NCI-H2227 (cell line): ENCODE data around the gene RAB3IL1.
"Not testable (repeated sequence)": the region's sequence is repeated elsewhere in the genome, so short reads cannot be mapped to it uniquely, and the experiment has no call there.

Source experiments
- DNase-seq: peaks from one replicate; lab custom pipeline; 2025; ENCODE audit not compliant: unreplicated experiment; lab: John Stamatoyannopoulos, UW

RAB3IL1 gene, protein sequence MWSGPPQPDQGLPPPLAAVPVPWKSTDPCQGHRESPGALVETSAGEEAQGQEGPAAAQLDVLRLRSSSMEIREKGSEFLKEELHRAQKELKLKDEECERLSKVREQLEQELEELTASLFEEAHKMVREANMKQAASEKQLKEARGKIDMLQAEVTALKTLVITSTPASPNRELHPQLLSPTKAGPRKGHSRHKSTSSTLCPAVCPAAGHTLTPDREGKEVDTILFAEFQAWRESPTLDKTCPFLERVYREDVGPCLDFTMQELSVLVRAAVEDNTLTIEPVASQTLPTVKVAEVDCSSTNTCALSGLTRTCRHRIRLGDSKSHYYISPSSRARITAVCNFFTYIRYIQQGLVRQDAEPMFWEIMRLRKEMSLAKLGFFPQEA

DNA sequence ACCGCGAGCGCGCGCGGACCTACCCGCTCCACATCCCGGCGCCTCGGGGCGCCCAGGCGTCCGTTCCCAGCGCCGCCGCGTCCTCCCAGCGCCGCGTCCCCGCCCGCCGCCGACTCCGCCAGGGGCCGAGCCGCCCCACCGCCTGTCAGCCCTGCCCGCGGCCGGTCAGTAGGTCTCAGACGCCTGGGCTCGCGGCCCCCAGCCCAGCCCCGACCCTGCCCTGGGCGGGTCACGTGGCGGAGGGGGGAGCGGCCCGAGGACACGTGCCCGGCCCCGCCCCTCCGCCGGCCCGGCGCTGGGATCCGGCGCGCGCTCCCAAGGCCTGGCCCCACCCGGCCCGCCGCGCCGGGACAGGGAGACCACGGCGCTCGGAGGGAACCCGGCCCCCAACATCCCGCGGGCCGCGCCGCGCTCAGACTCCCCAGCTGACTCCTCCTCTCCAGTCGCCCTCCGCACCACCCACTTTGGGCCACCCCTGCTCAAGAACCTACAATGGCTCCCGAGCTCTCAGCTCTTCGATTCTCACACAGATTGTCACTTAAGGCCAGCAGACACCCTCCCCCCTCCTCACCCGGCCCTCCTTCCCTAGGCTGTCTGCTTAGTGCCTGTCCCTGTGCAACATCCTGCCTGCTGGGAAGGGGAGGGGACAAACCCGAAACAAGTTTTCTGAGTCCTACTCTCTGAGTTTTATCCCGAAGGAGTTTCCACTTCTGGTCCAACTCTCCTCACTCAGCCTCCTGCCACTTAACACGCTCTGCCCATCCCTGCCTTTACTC, at the start of gene RAB3IL1:
TSS of gene RAB3IL1 (minus strand) at position 233 of the 776 bp plus-strand sequence. CDS start at position 34, 199 bp downstream.
- DNase-seq = peak; percentile 60

GRCh38 chr11:61966734-61967115, 49.4 kb upstream of the RAB3IL1 start:
- DNase-seq = no peak

- not testable (repeated sequence) for DNase-seq
These were observed 47.4 kb upstream of the RAB3IL1 start for GRCh38 chr11:61964666-61965271.

- DNase-seq = no peak
These were observed 46.8 kb upstream of the RAB3IL1 start for GRCh38 chr11:61964058-61964665.

GRCh38 chr11:61963282-61964057, 46.1 kb upstream of the RAB3IL1 start:
- no peak for DNase-seq

- no peak for DNase-seq
These were observed 45.6 kb upstream of the RAB3IL1 start for GRCh38 chr11:61963016-61963281.

DNA sequence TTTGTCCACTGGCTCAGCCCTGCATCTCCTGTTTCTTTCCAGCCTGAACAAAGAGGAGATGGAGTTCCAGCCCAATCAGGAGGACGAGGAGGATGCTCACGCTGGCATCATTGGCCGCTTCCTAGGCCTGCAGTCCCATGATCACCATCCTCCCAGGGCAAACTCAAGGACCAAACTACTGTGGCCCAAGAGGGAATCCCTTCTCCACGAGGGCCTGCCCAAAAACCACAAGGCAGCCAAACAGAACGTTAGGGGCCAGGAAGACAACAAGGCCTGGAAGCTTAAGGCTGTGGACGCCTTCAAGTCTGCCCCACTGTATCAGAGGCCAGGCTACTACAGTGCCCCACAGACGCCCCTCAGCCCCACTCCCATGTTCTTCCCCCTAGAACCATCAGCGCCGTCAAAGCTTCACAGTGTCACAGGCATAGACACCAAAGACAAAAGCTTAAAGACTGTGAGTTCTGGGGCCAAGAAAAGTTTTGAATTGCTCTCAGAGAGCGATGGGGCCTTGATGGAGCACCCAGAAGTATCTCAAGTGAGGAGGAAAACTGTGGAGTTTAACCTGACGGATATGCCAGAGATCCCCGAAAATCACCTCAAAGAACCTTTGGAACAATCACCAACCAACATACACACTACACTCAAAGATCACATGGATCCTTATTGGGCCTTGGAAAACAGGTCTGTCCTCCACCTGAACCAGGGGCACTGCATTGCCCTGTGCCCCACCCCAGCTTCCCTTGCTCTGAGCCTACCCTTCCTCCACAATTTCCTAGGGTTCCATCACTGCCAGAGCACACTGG, 45.0 kb upstream of the RAB3IL1 start:
- no peak for DNase-seq

GRCh38 chr11:61961570-61962212, 44.3 kb upstream of the RAB3IL1 start:
- no peak for DNase-seq

DNA sequence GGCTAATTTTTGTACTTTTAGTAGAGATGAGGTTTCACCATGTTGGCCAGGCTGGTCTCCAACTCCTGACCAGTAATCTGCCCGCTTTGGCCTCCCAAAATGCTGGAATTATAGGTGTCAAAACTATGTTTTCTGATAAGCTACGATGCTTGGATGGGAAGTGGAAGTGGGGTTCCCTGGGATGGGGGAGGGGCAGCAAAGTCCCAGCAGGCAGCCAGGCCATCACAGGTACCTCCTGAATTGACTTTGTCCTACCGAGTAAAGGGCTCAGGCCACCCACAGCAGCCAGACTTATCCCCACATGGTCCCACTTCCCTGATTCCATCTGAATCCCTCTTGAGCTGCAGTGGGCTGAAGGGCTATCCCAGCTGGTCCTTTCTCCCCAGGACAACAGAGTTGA, 43.2 kb upstream of the RAB3IL1 start:
- no peak for DNase-seq

DNA sequence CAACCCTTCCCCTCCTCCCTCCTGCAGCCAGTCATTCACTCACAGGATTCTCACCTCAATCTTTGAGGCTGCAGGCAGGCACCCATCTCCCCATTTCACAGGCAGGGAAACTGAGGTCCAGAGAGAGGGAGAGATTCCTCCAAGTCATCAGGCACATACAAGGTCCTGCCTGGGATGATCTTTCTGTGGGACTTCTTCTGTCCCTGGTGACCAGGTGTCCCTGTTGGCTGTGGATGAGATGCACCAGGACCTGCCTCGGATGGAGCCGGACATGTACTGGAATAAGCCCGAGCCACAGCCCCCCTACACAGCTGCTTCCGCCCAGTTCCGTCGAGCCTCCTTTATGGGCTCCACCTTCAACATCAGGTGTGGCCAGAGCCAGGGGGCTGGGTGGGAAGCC, 42.3 kb upstream of the RAB3IL1 start:
- no peak for DNase-seq

DNA sequence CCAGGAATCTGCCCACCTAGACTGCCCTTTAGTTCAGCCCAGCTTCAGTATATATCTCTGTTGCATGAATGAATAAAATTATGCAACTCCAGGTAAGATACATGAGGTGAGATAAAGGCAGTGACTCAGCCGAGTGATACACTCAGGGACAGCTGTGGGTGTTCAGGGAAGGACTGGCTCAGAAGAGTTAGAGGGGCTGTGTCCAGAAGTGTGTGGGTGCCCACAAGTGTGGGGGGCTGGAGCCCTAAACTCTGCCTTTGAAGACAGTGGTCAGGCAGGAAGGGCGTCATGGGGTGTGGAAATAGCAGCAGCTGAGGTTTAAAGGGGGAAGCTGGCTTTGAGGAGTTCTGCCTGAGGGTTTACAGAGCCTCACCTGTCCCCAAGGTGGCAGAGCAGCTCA, 41.7 kb upstream of the RAB3IL1 start:
- no peak for DNase-seq

- DNase-seq = no peak
These were observed 41.2 kb upstream of the RAB3IL1 start for GRCh38 chr11:61958590-61958989.

DNA sequence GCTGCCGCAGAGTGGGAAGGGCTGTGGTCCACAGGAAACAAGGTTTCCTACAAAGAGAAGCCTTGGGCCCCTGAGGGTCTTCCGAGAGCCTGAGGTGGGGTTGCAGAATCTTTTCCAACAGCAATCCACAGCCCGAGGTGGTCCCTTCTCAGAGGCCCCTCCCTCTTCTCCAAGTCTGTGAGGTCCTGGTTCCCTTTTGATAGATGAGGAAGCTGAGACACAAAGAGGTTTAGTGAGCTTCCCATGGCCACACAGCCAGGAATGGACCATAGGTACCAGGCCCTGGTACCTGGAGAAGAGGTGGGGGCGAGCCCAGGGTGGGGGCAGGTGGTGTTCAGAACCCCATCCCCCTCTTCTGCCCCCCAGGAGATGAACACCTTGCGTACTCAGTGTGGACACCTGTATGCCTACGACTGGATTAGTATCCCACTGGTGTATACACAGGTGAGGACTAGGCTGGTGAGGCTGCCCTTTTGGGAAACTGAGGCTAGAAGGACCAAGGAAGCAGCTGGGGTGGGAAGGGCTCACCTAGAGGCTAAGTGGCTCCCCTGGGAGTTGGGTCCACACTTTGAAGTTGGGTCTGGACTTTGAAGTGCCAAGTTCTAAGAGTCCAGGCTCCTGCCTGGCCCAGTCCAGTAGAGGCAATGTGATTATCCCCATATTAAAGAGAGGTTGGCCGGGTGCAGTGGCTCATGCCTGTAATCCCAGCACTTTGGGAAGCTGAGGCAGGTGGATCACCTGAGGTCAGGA, 39.8 kb upstream of the RAB3IL1 start:
- no peak for DNase-seq

DNA sequence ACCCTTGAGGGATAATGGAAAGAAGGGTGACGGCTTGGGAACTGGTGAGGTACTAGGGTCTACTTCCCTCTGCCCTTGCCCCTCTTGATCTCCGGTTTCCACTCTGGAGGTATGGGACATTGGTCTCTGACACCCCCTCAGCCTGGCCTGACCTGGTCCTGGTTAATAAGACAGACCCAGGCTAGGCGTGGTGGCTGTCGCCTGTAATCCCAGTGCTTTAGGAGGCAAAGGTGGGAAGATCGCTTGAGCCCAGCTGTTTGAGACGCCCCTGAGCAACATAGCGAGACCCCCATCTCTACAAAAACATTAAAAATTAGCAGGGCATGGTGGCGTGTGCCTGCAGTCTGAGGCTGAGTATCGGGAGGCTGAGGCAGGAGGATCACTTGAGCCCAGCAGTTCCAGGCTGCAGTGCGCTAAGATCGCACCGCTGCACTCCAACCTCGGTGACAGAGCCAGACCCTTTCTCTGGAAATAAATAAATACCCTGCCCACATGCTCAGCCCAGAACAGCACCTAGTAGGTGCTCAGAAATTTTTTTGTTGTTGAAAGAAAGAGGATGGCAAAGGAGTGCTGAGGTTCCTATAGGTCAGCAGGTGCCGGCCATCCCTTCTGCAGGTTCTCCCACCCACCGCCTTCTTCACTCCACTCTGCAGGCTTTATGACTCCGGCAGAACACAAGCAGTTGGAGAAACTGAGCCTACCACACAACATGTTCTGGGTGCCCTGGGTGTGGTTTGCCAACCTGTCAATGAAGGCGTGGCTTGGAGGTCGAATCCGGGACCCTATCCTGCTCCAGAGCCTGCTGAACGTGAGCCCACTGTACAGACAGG, 39.0 kb upstream of the RAB3IL1 start:
- no peak for DNase-seq

- no peak for DNase-seq
These were observed 38.2 kb upstream of the RAB3IL1 start for GRCh38 chr11:61955422-61956135.

GRCh38 chr11:61954851-61955421, 37.6 kb upstream of the RAB3IL1 start:
- peak; percentile 25 for DNase-seq
